ENCODE measurements around the gene CCSER1.

Gene CCSER1

GRCh38 chr4:90189946-90190345 is 62.8 kb downstream of the CCSER1 start:
- DNase-seq (ENCODE audit: low spot score) = no peak

- no peak for DNase-seq (ENCODE audit: low spot score)
Measured at GRCh38 chr4:90190525-90190924, 63.3 kb downstream of the CCSER1 start.

- DNase-seq (ENCODE audit: low spot score) = no peak
Measured at GRCh38 chr4:90198086-90198847, 71.1 kb downstream of the CCSER1 start.

- peak; percentile 31 for DNase-seq (ENCODE audit: low spot score)
Measured at GRCh38 chr4:90207887-90208454, 80.8 kb downstream of the CCSER1 start.

- DNase-seq (ENCODE audit: low spot score) = no peak
Measured at GRCh38 chr4:90209922-90210321, 82.7 kb downstream of the CCSER1 start.

DNA sequence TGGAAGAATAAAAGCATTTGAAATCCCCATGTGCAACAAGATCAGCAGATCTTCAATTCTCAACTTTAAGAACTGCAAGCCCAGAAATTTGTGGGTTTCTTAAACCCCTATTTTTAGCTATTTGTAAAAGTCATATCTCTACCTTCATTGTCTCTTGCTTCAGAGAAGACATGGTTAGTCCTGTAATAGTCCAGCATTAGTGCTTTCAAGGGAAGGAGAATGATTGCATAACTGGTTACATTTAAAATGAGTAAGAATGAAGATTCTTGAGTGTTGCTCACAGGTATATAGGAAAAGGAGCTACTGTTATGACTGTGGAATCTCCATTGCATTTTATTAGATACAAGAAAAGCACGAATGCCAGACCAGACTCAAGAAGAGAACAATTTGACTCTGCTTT is 84.0 kb downstream of the CCSER1 start:
- no peak for DNase-seq (ENCODE audit: low spot score)

DNA sequence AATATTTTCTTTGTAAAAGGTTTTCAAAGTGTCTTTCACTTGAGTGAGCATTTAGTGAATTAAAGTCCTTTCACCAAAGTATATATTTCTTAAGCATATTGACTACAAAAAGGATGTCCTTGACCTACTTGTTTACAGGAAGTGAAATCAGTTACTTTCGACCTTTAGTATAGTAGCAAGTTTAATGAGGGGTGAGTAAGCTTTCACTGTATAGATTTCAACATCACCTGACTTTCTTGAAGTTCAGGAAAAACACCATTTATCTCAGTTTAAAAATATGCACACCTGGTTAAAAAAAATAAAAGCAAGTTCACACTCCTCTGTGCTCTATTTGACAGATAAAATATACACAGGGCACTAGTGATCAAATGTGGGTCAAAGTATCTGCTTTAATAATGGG is 88.1 kb downstream of the CCSER1 start:
- no peak for DNase-seq (ENCODE audit: low spot score)

DNA sequence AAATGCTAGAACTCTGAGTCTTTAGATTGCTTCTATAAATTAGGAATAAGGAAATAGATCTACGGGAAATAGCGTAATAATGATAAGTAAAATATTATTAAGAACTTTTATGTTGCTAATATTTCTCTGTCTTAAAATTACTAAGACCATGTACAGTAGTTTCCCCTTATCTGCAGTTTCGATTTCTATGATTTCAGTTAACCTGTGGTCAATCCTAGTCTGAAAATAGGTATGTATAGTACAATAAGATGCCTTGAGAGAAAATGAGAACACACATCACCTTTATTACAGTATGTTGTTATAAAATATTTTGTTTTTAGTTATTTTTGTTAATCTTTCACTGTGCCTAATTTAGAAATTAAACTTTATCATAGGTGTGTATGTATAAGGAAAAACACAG is 92.6 kb downstream of the CCSER1 start:
- DNase-seq (ENCODE audit: low spot score) = no peak

DNA sequence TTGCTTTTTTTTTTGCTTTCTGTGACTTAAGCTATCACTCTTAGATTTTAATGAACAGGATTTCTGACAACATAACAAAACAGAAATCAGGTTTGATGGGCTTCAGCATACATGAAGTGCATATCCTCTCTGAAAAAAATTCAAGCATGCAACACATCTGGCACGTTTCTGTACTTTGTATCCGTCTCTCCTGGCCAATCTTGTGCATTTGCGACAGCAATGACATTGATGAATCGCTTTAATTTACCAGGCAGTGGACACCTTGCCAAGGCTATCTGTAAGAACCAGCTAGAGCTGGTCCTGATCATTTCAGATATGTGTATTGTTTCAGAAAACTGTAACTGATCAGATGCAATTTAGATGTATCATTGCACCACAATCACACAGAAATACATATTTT is 93.3 kb downstream of the CCSER1 start:
- DNase-seq (ENCODE audit: low spot score) = peak; percentile 83

DNA sequence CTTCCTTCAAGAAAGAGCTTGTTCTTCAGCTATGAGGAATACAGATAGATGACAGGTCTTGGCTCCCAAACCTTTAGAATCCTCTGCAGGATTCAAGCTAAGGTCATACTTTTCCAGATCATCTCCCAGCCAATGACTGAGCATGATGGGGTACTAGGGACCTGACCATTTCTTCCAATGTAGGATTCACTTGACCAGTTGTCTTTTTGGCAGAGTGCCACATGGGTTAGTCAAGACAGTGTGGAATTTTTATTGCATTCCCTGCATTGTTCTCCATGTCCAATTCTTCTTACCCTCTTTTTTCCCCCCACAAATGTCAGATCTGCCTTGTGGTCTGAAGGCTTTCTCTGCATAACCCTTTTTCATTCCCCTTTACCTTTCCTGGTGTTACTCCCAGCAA is 99.5 kb downstream of the CCSER1 start:
- no peak for DNase-seq (ENCODE audit: low spot score)

DNA sequence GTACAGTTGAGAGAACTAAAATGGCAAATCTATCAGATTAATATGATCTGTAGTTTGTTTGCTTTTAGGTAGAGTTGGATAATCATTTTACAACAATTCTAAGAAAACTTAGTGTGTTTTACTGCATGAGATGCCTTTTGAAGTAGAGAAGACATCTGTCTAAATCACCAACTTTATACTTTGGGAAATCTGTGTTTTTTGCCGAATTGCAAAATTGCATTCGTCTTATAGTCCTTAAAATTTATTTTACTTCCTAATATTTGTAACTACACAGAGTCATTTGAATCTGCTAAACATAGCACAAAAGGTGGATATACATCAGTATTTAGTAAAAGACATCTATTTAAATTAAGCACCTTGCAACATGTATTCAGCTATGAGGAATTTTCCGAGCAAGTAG is 100.0 kb downstream of the CCSER1 start:
- no peak for DNase-seq (ENCODE audit: low spot score)

- DNase-seq (ENCODE audit: low spot score) = peak; percentile 3
Measured at GRCh38 chr4:90234916-90235547, 107.8 kb downstream of the CCSER1 start.

- DNase-seq (ENCODE audit: low spot score) = no peak
Measured at GRCh38 chr4:90237751-90238530, 110.7 kb downstream of the CCSER1 start.

DNA sequence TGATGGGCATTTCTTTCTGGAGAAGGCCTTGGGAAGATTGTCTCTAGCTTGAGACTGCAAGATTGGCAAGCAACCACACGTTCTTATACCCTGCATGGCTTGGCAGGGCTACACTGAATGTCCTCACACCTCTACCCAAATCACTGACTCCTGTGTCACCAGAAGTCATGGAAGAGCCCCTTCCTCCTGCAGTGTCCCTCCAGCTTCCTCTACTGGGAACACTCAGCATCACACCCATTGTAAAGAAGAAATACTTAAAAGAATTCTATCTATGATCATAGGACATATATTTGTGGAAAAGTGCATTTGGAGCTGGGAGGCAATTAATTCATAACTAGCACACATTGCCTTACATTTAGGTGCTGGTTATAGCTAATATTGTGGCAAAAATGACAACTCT is 113.1 kb downstream of the CCSER1 start:
- no peak for DNase-seq (ENCODE audit: low spot score)

- DNase-seq (ENCODE audit: low spot score) = no peak
Measured at GRCh38 chr4:90241008-90241407, 113.8 kb downstream of the CCSER1 start.

GRCh38 chr4:90245837-90246236 is 118.6 kb downstream of the CCSER1 start:
- no peak for DNase-seq (ENCODE audit: low spot score)

DNA sequence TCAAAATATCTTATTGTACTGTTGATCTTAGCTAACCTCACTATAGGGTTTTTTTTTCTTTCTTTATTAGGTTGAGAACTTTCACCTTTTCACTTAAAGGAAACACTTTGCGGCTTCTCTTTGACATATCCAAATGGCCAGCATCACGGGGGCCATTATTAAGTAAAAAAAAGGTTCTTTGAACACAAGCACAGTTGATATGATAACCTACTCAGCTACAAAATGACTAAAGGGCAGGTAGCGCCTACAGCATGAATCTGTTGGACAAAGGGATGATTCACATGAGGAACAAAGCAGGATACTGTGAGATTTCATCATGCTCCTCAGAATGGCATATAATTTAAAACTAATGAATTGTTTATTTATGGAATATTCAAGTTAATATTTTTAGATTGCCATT is 119.6 kb downstream of the CCSER1 start:
- no peak for DNase-seq (ENCODE audit: low spot score)

DNA sequence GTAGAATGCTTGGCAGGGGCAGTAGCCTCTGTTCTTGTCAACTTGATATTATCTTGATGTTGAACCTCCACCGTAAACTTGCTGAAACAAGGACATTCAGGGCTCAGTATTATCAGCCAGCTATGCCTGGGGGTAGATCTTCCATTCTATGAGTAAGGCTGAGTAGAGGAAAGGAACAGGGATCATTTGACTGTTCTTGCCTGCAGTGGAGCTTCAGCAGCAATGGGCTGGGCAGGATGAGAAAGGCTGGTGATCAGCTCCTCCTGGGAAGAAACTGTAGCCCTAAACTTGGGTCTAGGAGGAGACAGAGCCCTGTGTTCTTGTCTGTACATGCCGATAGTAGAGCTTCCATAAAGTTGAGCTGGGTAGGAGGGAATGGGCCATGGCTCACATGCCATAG is 127.2 kb downstream of the CCSER1 start:
- DNase-seq (ENCODE audit: low spot score) = no peak

GRCh38 chr4:90274175-90274574 is 147.0 kb downstream of the CCSER1 start:
- DNase-seq (ENCODE audit: low spot score) = no peak

GRCh38 chr4:90280954-90281353 is 153.8 kb downstream of the CCSER1 start:
- DNase-seq (ENCODE audit: low spot score) = no peak

- no peak for DNase-seq (ENCODE audit: low spot score)
Measured at GRCh38 chr4:90281541-90282355, 154.6 kb downstream of the CCSER1 start.
